22Rv1 (cell line): ENCODE results near the gene EPC2.
"Not testable (repeated sequence)": the region's sequence is repeated elsewhere in the genome, so short reads cannot be mapped to it uniquely, and the experiment has no call there.

ENCODE experiments used
- H3K27ac ChIP-seq: fragments of 450-650 bp; 2 replicates; pipeline ENCODE4 v1.5.1; 2017
- ZFX ChIP-seq: fragments of 450-650 bp; IDR thresholded peaks from 2 replicates; pipeline ENCODE4 v1.6.1; 2017; ENCODE audit warnings: antibody characterized with exemption, borderline replicate concordance
- TF ChIP-seq, protein P1 (sequence below): fragments of 450-650 bp; IDR thresholded peaks from 2 replicates; pipeline ENCODE4 v1.5.1; 2017; ENCODE audit warnings: mild to moderate bottlenecking

Gene EPC2

DNA sequence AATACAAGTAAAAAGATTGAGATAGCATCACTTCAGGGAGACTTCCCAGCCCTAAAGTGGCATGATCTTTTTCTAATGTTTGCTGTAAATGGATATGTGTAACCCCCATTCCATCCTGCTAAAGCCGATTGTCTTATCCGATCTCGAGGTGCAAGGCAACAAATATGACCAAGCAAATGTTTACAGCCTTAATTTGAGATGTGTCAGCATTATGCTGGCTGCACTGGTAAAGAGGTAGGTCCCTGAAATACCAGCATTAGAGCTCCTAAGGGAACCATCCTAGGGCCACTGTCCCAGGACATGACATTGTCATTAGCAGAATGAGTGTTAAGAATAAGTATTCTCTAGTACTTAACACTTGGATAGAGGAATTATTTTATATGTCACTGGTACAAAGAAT is 108.4 kb downstream of the EPC2 start:
- H3K27ac ChIP-seq: no peak overlapping the region
- TF ChIP-seq, protein P1, sequence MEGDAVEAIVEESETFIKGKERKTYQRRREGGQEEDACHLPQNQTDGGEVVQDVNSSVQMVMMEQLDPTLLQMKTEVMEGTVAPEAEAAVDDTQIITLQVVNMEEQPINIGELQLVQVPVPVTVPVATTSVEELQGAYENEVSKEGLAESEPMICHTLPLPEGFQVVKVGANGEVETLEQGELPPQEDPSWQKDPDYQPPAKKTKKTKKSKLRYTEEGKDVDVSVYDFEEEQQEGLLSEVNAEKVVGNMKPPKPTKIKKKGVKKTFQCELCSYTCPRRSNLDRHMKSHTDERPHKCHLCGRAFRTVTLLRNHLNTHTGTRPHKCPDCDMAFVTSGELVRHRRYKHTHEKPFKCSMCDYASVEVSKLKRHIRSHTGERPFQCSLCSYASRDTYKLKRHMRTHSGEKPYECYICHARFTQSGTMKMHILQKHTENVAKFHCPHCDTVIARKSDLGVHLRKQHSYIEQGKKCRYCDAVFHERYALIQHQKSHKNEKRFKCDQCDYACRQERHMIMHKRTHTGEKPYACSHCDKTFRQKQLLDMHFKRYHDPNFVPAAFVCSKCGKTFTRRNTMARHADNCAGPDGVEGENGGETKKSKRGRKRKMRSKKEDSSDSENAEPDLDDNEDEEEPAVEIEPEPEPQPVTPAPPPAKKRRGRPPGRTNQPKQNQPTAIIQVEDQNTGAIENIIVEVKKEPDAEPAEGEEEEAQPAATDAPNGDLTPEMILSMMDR: no peak
- no peak for TF ChIP-seq ZFX

DNA sequence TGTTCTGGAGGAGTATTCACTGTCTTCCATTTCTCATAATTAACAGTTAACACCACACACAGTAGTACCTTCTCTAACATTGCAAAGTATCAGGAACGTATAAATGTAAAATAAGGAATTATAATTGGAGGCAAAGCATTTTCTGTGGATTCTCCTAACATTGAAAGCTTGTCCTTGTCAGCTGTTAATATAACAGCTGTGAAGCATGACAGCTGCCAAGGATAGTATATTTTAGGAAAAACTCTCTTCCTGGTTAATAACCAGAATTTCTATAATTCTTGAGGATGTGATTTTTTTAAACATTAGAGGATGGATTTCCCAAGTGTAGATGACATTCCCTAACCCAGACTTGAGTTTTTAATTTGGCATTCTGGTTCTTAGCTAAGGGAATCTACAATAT is 110.3 kb downstream of the EPC2 start:
- TF ChIP-seq, protein P1: no peak
- no peak for TF ChIP-seq ZFX
- no peak overlapping the region for H3K27ac ChIP-seq

DNA sequence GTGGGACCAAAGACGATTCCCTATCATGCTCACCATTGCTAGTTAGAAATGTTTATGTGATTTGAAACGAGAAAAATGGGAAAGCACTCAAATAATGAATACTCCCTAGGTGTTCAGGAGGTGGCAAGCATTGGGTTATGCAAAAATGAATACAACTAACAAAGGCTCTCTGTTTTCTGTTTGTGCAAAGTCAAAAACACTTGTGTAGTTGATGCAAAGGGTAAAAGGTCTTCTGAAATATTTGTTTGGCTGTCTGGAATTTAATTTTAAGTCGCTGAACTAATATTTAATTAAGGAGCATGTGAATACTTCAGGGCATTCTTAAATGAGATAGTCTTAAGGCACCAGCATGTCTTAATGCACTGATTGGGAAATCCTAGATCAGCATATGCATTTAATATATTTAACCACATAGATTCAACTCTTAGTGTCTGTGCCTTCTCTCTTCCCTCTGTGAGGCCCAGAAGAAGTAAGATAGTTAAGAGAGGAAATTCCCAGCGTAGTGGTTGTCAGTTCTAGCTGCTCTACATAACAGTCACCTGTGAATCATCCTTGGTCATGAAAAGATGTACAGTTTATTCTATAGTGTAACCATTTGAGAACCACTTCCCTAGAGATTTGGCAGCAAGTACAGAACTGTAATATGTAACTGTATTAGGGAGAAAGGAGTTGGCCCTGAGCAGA is 111.9 kb downstream of the EPC2 start:
- TF ChIP-seq ZFX: no peak
- TF ChIP-seq, protein P1: no peak
- H3K27ac ChIP-seq: no peak overlapping the region

DNA sequence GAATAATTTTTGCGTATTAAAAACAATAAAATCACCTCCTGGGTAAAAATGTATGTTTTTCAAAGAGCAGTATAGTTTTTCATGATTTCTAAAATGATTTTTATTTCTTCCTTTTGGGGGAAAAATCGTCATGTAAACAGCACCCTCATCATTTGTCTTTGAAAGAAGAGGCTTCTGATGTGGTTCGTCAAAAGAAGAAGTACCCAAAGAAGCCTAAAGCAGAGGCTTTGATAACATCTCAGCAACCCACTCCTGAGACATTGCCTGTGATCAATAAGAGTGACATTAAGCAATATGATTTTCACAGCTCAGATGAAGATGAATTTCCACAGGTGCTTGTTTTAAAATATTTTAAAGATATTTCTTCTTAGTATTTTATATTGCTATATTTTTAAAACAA is 120.3 kb downstream of the EPC2 start:
- no peak overlapping the region for H3K27ac ChIP-seq

DNA sequence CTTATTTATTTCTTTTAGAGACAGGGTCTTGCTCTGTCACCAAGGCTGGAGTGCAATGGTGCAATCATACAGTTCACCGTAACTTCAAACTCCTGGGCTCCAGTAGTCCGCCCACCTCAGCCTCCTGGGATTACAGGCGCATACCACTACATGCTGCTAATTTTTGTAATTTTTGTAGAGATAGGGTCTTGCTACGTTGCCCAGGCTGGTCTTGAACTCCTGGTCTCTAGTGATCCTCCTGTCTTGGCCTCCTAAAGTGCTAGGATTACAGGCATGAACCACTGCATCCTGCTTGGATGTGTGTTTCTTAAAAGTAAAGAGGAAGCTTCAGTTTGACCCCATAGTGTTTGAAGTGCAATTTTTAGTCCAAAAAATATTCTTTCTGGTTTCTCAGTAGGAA is 125.5 kb downstream of the EPC2 start:
- H3K27ac ChIP-seq: no peak overlapping the region
- TF ChIP-seq, protein P1: no peak
- no peak for TF ChIP-seq ZFX

More for the DNA sequence above, 120.3 kb downstream of the EPC2 start:
- TF ChIP-seq ZFX: no peak
- TF ChIP-seq, protein P1: no peak

DNA sequence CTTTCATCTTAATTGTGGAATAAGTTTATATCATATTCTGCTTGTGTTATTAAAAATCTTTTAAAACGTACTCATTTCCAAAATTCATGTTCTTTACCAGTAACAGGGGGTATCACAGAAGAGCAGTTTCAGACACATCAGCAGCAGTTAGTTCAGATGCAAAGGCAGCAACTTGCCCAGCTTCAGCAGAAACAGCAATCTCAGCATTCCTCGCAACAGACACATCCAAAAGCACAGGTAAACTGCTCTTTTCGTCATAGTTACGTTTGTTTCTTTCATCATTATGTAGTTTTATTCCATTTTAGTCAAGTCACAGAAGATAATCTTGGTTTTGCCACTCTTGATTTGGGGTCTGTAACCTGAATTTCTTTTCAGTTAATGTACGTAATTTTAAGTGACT is 137.0 kb downstream of the EPC2 start:
- TF ChIP-seq, protein P1: no peak
- TF ChIP-seq ZFX: no peak
- no peak overlapping the region for H3K27ac ChIP-seq

DNA sequence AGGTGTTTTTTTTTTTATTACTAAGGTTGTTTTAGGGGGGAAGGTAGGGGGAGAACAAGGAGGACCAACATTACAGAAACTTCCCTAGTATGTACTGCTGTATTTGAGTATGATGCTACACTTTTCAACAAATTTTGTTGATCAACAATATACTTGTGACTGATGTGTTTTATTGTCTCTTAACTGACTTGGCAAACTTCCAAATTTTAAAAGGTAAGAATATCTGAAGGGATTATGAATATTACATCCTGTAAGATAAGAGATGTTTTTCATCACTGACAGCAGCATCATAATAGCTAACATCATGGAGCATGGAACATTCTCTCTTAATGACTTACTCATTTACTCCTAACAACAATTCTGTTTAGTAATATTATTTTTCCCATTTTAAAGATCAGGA is 144.5 kb downstream of the EPC2 start:
- TF ChIP-seq ZFX: no peak
- TF ChIP-seq, protein P1: no peak
- H3K27ac ChIP-seq: no peak overlapping the region

DNA sequence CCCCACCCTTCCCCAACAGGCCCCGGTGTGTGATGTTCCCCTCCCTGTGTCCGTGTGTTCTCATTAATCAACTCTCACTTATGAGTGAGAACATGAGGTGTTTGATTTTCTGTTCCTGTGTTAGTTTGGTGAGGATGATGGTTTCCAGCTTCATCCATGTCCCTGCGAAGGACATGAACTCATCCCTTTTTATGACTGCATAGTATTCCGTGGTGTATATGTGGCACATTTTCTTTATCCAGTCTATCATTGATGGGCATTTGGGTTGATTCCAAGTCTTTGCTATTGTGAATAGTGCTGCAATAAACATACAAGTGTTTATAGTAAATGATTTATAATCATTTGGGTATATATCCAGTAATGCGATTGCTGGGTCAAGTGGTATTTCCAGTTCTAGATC is 145.6 kb downstream of the EPC2 start:
- H3K27ac ChIP-seq: not testable (repeated sequence)
